CD4-positive, alpha-beta T cell treated with Interleukin-6 for 4 hours (primary cell): ENCODE measurements around the gene NRF1.
"Not testable (repeated sequence)": the region's sequence is repeated elsewhere in the genome, so short reads cannot be mapped to it uniquely, and the experiment has no call there.

ENCODE experiments used
- DNase-seq: peaks from one replicate; pipeline ENCODE4 v3.0.0-alpha.2; 2020; ENCODE audit warnings: mixed read lengths

Gene NRF1

GRCh38 chr7:129611246-129612111 lies at the start of gene NRF1:
Gene NRF1, plus strand, starts transcription at chr7:129611720. Its CDS starts 45,632 bp downstream, at chr7:129657352.
- peak; percentile 93 for DNase-seq

GRCh38 chr7:129566323-129566722 lies 45.2 kb upstream of the NRF1 start:
- DNase-seq = not testable (repeated sequence)

DNA sequence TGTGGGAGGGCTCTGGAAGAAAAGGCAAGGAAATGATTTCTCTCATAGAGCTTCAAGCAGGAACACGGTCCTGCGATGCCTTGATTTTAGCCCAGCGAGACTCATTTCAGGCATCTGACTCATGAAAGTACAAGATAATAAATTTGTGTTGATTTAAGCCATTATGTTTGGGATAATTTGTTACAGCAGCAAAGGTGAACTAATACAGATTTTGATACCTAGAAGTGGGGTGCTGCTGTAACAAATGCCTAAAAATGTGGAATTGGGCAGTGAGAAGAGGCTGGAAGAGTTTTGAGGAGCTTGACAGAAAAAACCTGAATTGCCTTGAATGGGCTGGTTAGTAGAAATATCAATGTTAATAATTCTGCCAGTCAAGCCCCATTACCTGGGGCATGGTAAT lies 44.1 kb upstream of the NRF1 start:
- DNase-seq = no peak

DNA sequence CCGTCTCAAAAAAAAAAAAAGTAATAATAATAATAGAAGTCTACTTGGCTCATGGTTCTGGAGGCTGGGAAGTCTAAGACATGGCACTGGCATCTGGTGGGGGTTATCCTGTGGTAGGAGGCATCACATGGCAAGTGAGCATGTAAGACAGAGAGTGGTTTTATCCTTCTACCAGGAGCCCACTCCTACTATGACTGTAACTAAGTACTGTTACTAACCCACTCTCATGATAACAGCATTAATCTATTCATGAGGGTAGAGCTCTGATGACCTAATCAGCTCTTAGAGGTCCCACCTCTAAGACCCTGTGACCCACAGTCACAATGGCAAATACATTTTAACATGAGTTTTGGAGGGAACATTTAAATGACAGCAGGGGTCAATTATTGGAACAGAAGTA lies 43.3 kb upstream of the NRF1 start:
- no peak for DNase-seq

GRCh38 chr7:129569326-129569725 lies 42.2 kb upstream of the NRF1 start:
- no peak for DNase-seq

- DNase-seq = no peak
Measured at GRCh38 chr7:129569811-129570215, 41.7 kb upstream of the NRF1 start.

DNA sequence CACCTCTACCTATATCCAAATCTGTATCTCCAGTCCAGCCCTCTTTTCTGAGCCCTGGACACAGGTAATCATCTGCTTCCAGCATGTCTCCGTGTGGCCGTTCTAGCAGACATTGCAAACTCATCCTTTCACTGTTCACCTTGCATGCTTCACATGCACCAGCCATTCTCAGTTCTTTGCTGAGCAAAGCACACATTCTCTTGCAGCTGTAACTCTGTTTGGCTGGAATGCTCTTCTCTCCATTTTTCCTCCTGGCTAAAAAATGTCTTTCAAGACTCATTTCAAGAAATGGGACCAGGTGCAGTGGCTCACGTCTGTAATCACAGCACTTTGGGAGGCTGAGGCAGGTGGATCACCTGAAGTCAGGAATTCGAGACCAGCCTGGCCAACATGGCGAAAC lies 40.3 kb upstream of the NRF1 start:
- no peak for DNase-seq

GRCh38 chr7:129572205-129572604 lies 39.3 kb upstream of the NRF1 start:
- no peak for DNase-seq

DNA sequence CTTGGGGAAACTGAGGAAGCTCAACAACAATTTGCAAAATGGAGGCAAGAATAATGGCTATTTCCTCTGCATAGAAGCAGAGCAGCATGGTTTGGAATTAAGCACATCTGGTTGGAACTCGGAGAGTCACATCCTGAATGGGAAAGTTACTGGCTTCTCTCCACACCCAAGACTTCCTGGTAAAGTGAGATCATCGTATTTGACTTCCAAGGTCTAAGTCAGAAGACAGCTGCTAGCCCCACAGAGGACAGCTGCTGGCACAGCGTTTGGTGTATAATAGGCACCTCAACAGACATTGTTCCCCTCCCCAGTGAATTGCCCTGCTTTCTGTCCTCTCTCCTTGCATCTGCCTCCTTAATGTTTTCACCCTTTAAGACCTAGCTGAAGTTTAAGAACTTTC lies 37.0 kb upstream of the NRF1 start:
- DNase-seq = no peak

GRCh38 chr7:129575699-129576098 lies 35.8 kb upstream of the NRF1 start:
- DNase-seq = no peak

DNA sequence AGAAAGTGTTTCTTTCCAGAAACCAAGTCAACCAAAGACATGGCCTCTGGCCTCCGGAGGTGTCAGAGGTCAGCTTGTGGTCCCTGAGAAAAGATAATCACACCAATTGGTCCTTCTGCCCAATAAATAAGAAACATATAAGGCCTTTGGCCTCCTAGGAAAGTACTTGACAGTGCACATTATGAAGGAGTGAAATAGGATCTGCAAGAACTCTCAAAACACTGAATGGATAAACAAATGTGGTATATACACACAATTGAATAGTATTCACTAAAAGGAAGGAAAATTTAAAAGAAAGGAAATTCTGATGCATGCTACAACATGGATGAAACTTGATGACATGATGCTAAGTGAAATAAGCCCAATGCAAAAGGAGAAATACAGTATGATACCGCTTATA lies 35.4 kb upstream of the NRF1 start:
- DNase-seq = no peak

DNA sequence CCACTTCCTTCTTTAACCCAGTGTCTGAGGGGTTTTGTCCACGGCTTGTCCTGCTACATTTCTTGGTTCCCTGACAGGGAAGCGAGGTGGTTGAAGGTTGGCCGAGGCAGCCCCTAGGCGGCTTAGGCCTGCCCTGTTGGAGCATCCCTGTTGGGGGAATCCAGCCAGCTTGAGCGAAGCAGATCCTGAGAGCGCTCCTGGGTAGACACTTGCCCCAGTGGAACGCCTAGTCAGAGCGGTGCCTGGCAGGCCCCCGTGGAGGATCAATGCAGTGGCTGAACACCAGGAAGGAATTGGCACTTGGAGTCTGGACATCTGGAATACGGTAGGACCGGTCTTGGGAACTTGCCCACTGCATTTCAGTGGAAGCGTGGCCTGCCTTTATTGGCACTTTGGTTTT lies 32.7 kb upstream of the NRF1 start:
- no peak for DNase-seq

DNA sequence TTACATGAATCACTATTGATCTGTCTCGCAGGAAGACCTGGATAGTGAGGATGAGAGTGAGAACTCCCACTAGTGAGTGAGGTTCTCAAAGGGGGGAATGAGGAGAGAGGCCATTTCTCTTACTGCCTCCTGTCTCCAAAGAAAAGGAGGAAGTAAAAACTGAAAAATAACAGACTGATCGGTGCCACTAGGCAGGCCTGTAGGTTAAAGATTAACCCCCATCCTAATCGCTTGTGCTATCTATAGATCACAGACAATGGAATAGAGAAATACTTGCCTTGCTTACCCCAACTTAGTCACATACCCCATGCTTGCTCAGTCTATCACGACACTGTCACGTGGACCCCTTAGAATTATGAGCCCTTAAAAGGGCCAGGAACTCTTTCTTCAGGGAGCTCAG lies 25.3 kb upstream of the NRF1 start:
- not testable (repeated sequence) for DNase-seq

GRCh38 chr7:129588268-129588667 lies 23.3 kb upstream of the NRF1 start:
- no peak for DNase-seq

GRCh38 chr7:129591868-129592267 lies 19.7 kb upstream of the NRF1 start:
- no peak for DNase-seq

GRCh38 chr7:129596386-129596785 lies 15.1 kb upstream of the NRF1 start:
- not testable (repeated sequence) for DNase-seq

GRCh38 chr7:129597672-129598071 lies 13.8 kb upstream of the NRF1 start:
- DNase-seq = no peak

GRCh38 chr7:129599174-129599573 lies 12.3 kb upstream of the NRF1 start:
- DNase-seq = no peak

GRCh38 chr7:129603594-129603993 lies 7.9 kb upstream of the NRF1 start:
- not testable (repeated sequence) for DNase-seq

- DNase-seq = not testable (repeated sequence)
Measured at GRCh38 chr7:129604021-129604420, 7.5 kb upstream of the NRF1 start.

DNA sequence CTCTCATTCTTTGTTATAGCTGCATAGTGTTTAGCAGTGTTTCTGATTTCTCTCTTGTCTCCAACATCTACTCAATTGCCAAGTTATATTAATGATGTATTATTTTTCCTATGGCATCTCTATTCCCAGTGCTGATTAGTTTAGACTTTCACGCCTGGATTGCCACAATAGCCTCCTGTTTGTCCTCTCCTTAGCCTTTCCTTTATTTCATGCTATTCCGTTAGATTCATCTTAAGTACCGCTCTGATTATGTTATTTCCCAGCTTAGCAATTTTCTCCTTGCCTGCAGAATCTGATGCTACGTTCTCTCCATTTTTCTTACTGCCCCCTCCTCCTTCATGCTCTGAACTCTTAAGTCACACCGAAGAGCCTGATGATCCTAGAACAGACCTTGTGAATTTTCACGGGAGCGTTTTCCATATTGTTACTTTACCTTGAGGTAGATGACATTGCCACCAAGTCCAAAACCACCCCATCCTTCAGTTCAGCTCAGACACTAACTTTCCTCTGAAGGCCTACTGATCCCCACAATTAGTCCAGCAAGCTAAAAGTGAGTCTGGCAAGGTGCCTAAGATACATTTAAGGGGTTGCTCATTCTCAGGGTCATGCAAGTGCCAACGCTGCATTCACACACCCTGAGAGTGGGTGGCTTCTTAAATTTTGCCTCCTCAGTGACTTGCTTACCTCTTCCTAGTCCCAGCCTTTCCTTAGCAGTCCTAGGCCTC lies 6.6 kb upstream of the NRF1 start:
- no peak for DNase-seq

DNA sequence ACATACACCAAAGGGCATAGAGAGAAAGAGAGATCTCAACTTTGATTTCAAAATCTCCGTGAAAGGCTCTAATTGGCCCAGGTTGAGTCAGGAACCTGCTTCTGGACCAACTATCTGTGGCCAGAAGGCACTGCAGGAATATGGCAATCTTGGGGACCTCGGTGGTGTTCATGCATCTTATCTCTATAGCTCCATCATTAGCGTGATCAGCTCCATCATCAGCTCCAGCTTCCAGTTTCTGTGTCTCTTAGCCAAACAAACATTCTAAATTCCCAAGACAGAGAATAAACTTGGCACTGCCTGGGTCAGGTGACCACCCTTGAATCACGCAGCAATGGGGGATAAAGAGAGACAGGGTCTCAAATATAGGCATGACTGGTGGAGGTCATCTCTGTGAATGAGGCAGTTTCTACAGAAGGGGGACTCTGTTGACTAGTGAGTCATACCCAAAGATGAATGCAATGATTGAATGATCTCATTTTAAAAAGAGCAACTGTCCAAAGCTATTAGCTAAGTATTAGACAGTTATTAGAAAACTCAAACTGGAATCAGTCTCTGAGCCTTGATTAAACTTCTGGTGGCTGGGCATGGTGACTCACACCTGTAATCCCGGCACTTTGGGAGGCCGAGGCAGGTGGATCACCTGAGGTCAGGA lies 5.4 kb upstream of the NRF1 start:
- DNase-seq = no peak

- DNase-seq = peak; percentile 8
Measured at GRCh38 chr7:129606803-129607202, 4.7 kb upstream of the NRF1 start.
